K562 (cell line): ENCODE results near the gene DYNLT2B. TPM values are rescaled to one million over a fixed set of nuclear protein-coding genes. Genes with fewer than 3 reads are reported as not detected.
A peak's percentile ranks its signal among the peaks of the same experiment; 100 is the strongest.

Experiments
- BRD9 ChIP-seq: fragments of 450-650 bp; IDR thresholded peaks from 2 replicates; pipeline ENCODE4 v1.6.1; 2018; ENCODE audit warnings: low read depth; ENCODE audit not compliant: partially characterized antibody
- CCNT2 ChIP-seq: IDR thresholded peaks from 2 replicates; pipeline ENCODE4 v1.6.1; 2011; ENCODE audit warnings: borderline replicate concordance, low read depth, mild to moderate bottlenecking, moderate library complexity, mixed read lengths, low read length; ENCODE audit not compliant: insufficient read length; ENCODE audit errors: extremely low read depth
- CEBPG ChIP-seq, 3 experiments: fragments of 200-800 bp in 1 of 3; sonication (Bioruptor generic) in 1 of 3; sonication (generic) in 1 of 3; formaldehyde crosslinking in 1 of 3; IDR thresholded peaks in 2 of 3; conservative IDR thresholded peaks in 1 of 3; 2 replicates each; pipeline versions ENCODE4 v1.6.1 to v1.8.0; 2016 to 2022; ENCODE audit warnings: missing compliant biosample characterization in 2 of 3, missing genetic modification characterization in 2 of 3, mild to moderate bottlenecking in 1 of 3, missing genetic modification reagents in 1 of 3
- FIP1L1 ChIP-seq: fragments of 200-400 bp; formaldehyde crosslinking; IDR thresholded peaks from 2 replicates; pipeline ENCODE4 v1.6.1; 2018; ENCODE audit warnings: mild to moderate bottlenecking, low read depth, low read length; ENCODE audit not compliant: poor library complexity, severe bottlenecking
- HNRNPL ChIP-seq: fragments of 200-400 bp; formaldehyde crosslinking; IDR thresholded peaks from 2 replicates; pipeline ENCODE4 v1.6.1; 2017; ENCODE audit warnings: low read depth, mild to moderate bottlenecking, low read length
- KDM1A ChIP-seq, 2 experiments: fragments of 450-650 bp; IDR thresholded peaks; 2 replicates each; pipeline ENCODE4 v1.6.1; 2016; ENCODE audit warnings: mild to moderate bottlenecking in 2 of 2
- MXI1 ChIP-seq: IDR thresholded peaks from 2 replicates; pipeline ENCODE4 v1.6.1; 2011; ENCODE audit warnings: low read depth, mild to moderate bottlenecking, improper control_type of control experiment, low read length
- NCOR1 ChIP-seq: fragments of 450-650 bp; IDR thresholded peaks from 2 replicates; pipeline ENCODE4 v1.6.1; 2016; ENCODE audit warnings: mild to moderate bottlenecking, moderate library complexity
- NKRF ChIP-seq: fragments of 450-650 bp; IDR thresholded peaks from 2 replicates; pipeline ENCODE4 v1.6.1; 2016; ENCODE audit warnings: borderline replicate concordance
- NR2C2 ChIP-seq, 2 experiments: fragments of 200-800 bp in 1 of 2; sonication (Bioruptor generic) in 1 of 2; sonication (generic) in 1 of 2; formaldehyde crosslinking in 1 of 2; IDR thresholded peaks; 2 replicates each; pipeline versions ENCODE4 v1.6.1 to v1.8.0; 2016 to 2022; ENCODE audit warnings: mild to moderate bottlenecking in 1 of 2, missing compliant biosample characterization in 1 of 2, missing genetic modification characterization in 1 of 2, missing genetic modification reagents in 1 of 2
- SAFB ChIP-seq: fragments of 200-400 bp; formaldehyde crosslinking; IDR thresholded peaks from 2 replicates; pipeline ENCODE4 v1.6.1; 2017; ENCODE audit warnings: low read depth, low read length, borderline replicate concordance
- ZNF140 ChIP-seq: fragments of 250-450 bp; sonication (Bioruptor Pico); IDR thresholded peaks from 2 replicates; pipeline ENCODE4 v1.8.0; 2021; ENCODE audit warnings: moderate library complexity, mild to moderate bottlenecking, inconsistent platforms
- ZNF146 ChIP-seq: IDR thresholded peaks from one replicate; pipeline ENCODE4 v1.6.1; 2018; ENCODE audit warnings: missing compliant biosample characterization; ENCODE audit not compliant: unreplicated experiment
- ZNF407 ChIP-seq: fragments of 450-650 bp; IDR thresholded peaks from 2 replicates; pipeline ENCODE4 v1.6.1; 2016; ENCODE audit warnings: low read depth
- polyA plus RNA-seq, 8 experiments: library from polyadenylated mRNA; depleted of rRNA in 4 of 8; stranded (reverse) in 5 of 8; unstranded in 3 of 8; fragments of >200 nt; fragmentation: Nextera tagmentation in 2 of 8; fragmentation: Illumina TruSeq in 1 of 8; extraction: Ambion mirVana in 2 of 8; extraction: Trizol in 1 of 8; gene quantifications; 2 replicates each; pipeline versions ENCODE4 v1.2.1 to v1.2.3, GENCODE V29; 2011 to 2014; ENCODE audit warnings: inconsistent platforms in 1 of 8, missing spikeins in 1 of 8
- total RNA-seq, 7 experiments: library from RNA; depleted of rRNA in 6 of 7; stranded (reverse); fragments of >200 nt in 6 of 7; fragmentation: Illumina TruSeq in 2 of 7; extraction: Trizol in 2 of 7; gene quantifications; 2 replicates each; pipeline versions ENCODE4 v1.2.1 to v1.2.3, GENCODE V29; 2011 to 2021; ENCODE audit warnings: low replicate concordance in 1 of 7

Gene DYNLT2B
- total and polyA plus RNA-seq, 9 of the 15 experiments (the other 6 are each of a cell fraction or from before 2014, with no cell fraction given) = 6.5 to 19.9 (median 8.7) TPM

- TF ChIP-seq ZNF407 (no peak), ZNF146 (CRISPR knock-in tag) (no peak), SAFB (peak; percentile 50; the same call in 1 of the 2 replicates), CEBPG (CRISPR knock-in tag; IDR thresholded peaks at IDR 0.05) (peak; percentile 22; the same call in 1 of the 2 replicates), CEBPG (tag; conservative IDR thresholded peaks at IDR 0.05 in 1 of 2, IDR thresholded peaks at IDR 0.05 in 1 of 2) (no peak), KDM1A (IDR thresholded peaks at IDR 0.05) (peak in 1 of 2 experiments; percentile 50; a peak in 1 of 4 replicates), MXI1 (peak; percentile 75), NR2C2 (CRISPR knock-in tag; IDR thresholded peaks at IDR 0.05) (no peak), NR2C2 (tag; IDR thresholded peaks at IDR 0.05) (peak; percentile 55), ZNF140 (CRISPR knock-in tag) (no peak), CCNT2 (peak; percentile 93), FIP1L1 (peak; percentile 66), HNRNPL (no peak), NCOR1 (0 out of 2 replicates have a peak, but pooled peaks have one; percentile 37), BRD9 (no peak), NKRF (peak; percentile 94)
These were observed at the start of gene DYNLT2B (continued) for GRCh38 chr3:196317687-196318467.
